ENCODE measurements around the gene MAP1LC3B2.

Gene MAP1LC3B2

DNA sequence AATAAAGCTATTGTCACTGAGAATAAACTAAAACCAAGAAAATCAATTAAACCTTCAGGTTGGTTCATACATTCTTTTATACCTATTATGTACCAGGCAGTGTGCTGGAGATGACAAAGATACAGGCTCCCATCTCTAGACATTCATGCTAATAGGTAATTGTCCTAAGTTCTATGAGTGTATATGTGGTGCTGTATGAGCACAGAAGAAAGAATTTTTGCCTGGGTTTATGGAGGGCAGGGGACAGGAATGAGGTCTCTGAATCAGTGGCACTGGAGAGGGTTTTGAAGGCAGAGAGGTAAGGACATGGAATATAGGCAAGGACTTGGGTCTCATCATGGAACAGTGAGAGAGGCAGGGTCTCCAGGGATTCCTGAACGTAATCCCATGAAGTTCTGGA is 38.7 kb downstream of the MAP1LC3B2 start:
- DNase-seq: no peak

DNA sequence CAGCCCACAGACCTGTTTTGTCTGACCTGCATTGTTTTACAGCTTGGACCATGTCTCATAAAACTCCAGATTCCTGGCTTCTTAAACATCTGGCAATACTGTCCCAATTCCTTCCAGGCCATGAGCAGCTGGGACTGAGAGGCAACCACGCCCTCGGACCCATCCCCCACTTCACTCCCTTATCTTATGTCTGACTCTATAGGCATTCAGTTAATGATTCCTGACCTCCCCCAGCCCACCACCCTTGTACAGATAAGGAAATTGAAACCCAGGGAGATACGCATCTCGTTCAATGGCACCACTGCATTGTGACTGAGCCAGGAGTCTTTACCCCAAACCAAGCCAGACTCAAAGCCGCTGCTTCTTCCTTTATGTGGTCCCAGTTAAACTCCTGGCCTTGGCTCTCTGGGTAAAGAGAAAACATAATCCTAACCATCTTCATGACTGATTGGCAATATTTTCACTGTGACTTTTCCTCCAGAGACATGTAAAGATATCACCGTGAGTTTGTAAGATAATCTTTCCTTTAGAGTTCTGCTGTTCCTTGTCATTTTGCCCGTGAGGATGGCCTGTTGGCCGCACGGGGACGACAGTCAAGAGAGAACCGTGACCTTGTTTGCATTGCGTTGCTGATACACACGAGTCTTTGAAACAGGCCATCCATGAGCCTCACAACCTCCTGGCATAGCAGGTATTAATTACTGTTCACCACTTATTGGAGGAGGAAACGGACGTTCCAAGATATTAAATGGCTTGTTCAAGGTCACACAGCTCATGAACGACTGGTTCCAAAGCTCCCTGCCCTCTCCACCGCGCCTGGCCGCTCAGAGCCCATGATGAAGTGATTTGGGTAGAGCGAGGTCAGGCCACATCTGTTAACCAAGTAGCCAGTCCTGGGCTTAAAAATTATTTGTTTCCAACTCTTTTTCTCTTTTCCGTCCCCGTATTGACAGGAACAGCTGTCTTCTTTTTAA is 39.4 kb downstream of the MAP1LC3B2 start:
- DNase-seq: no peak

DNA sequence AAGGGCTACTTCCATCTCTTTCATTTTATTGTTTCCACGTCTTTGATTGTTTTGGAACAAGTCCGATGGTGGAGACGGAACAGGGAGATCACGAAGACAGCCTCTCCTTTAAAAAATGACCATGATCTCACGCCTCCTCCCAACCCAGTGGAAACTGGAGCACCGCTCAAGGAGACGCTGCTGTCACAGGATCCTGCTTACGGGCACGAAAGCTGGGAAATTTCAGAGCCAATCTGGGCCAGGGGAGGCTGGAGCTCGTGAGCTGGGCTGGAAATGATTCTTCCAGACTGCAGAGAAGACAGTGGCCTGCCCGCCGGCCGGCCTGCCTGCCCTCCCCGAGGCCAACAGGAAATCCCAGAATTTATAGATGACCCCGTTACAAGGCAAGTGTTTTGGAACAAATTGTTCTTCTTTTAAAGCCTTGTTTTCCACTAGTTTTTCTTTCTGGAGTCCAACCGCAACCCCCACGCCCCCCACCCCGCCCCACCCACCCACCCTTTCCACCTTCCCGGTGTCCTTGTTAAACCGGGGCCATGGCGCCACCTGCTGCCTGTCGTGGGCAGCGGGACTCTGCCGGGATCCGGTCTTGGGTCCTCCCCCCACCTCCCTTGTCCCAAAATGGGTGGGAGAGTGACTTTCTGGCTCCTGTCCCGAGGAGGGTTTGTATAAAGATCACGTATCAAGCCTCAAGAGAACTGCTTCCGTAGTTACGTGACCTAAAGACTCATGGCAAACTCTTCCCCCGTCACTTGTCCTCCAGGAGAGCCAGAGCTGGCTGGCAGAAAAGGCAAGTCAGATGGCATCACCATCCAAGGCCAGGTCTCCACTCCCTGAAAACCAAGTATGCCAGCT is 40.3 kb downstream of the MAP1LC3B2 start:
- DNase-seq: peak; percentile 74

DNA sequence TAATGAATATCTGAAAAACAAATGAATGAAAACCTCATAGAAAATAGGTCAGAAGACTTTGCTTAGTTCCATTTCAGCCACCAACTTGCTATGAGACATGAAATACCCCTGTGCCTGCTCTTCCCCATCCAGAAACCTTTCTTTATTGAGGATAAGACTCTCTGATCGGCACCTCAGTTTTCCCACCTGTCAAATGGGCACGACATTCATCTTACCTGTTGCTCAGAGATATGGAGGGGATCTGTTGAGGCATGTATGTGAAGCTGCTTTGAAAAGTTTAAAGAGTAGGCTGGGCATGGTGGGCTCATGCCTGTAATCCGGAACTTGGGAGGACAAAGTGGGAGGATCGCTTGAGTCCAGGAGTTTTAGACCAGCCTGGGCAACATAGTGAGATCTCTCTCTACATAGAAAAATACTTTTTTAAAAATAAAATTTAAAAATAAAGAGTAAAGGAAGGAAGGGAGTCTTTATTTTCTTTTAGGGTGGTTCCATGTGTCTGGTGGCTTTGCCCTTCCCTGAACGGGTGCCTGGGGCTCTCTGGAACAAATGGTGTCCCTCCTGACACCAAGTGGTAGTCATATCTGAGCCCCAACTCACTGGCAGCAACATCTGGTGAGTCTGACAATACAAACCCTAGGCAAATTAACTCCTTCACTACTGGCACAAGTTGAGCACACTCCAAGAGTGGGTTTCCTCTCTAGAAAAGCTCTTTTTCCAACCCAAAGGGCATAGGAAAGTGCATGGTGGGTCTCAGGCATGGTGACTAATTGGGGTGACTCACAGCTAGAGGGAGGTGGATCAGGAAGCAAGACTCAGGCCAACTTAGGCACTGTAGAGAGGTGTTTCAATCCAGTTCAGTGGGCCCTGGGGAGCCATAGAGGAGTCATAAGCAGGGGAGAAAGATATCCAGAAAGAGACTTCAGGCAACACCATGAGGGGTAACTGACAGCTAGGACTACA is 42.1 kb downstream of the MAP1LC3B2 start:
- DNase-seq: peak; percentile 19

DNA sequence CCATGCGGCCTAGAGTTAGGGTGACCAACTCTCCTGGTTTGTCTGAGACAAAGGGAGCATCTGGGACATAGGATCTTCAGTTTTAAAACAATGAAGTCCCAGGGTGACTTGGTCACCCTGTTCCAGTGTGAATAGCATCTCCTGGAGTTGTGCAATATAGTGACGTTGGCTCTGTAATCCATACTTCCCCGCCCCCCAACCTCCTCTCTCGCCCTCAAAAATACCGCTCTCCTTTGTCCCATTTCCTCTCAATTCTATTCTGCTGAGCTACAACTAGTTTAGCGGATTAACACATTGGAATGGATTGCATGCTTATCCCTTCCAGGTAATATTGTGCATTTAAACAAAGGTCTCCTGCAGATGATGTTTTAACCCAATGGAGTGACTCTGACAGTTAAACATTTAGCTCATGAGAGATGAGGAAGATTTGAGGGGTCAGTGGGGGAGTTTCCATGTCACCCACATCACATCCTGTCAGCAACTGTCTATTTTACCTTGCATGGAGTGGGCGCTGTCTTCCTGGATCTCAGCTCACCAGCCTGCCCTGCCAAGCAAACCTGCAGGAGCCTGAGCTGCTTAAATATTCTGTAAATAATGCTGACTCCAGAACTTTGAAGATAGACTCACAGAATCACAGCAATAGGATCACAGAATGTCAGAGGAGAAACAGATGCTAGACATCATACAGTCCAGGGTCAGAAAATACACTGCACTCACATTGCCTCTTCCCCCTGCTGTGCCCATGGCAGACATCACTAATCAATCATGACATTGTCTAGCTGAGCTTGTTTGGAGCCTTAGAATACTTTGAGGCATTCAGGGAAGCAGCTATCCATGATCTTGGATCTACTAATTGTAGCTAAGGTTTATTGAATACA is 43.0 kb downstream of the MAP1LC3B2 start:
- no peak for DNase-seq

DNA sequence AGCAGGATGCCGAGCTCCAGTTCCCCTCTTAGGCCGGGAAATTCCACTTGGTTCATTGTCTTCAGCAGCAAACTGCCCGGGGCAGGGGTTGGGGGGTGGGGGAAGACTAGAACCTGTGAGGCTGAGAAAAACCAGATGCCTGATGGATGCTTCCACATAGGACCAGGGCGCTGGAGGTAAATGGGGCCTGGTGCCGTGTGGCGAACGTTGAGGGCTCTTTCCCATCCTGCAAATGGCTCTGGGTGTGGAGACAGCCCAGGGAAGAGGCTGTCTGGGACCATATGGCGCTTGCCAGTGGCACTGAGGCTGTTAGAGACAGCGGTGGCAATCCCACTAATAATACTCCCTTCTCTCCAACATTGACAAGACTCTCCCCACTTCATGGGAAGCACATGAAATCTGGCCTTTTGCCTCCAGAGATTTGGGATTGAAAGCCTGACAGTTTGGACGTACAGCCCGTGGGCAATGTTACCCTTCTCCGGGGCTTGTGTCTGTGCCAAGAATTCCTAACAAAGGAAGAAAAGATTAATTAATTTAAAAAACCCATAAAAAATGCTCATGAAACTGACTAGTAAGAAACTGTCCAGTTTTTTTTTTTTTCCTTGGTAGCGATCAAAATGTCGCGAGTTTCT is 44.5 kb downstream of the MAP1LC3B2 start:
- DNase-seq: no peak

DNA sequence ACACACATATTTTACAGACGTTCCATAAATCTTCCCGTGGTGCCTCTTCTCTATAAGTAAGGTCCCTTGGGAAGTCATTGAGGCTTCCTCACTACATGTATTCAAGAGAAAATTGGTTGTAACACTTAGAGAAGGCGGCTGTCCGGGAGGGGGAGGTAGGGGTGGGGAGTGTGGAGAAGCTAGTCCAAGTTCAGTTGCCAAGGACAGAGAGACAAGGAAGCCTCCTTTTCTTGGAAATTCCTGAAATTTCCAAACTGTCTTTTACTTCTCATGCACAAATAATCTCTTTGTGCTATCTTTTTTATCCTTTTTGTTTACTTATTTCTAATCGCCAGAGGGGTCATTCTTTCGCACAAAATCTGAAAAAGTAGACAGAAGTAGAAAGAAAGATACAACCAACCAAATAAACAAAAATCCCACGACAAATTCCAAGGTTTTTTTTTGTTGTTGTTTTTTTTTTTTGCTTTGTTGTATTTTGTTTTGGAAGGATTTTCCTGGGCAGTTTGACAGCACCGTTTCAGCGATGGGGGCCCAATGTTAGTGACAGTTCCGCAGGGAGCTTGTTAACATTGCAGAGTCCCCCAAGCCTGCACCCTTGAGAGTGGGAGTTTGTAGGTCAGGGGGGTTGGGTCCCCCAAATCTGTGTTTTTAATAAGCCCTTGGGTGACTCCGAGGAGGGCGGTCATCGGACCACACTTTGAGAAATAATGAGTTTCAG is 45.2 kb downstream of the MAP1LC3B2 start:
- DNase-seq: no peak

DNA sequence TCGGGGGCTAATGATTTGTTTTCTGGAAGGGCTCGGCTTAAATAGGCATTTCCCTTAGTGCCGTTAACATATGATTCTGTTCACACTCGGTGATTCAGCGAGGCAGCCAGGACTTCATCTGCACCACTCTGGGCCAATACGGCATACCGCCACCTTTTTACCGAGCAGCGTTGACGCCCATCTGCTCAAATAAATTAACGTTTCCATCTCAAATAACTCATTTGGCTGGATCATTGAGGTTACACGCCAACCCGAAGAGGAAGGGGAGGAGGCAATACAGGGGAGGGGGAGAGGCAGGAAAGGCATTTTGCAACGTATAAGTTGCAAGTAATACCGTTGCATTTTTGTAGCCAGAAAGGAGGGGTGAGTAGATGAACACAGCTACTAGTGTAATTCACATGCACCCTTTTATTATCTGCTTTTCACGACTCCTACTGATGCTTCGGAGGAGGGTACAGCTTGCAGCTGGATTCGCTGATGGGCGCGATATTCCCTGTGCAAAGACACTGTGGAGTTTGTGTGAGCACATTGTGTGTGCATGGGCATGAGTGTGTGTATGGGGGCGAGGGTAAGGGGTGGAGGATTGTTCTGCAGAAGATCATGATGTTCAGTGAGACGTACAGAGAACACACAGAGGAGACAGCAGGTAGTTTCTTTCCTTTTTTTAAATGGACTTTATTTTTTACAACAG is 45.9 kb downstream of the MAP1LC3B2 start:
- DNase-seq: no peak

DNA sequence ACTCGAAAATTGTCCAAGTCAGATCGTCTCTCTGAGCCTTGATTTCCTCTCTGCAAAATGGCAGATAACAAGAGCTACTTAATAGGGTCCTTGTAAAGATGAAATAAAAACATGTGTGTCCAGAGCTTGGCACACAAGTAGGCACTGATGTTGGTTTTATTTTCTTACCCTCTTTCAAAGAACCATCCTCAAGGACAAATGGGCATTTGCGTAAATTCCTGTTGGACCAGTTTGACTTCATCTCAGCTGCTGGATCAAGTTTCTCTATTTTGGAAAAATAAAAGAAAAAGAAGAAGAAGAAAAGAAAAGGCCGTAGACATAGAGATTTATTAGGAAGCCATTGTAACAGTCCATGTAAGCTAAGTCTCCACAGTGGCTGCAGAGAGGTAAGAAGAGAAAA is 47.2 kb downstream of the MAP1LC3B2 start:
- DNase-seq: no peak

DNA sequence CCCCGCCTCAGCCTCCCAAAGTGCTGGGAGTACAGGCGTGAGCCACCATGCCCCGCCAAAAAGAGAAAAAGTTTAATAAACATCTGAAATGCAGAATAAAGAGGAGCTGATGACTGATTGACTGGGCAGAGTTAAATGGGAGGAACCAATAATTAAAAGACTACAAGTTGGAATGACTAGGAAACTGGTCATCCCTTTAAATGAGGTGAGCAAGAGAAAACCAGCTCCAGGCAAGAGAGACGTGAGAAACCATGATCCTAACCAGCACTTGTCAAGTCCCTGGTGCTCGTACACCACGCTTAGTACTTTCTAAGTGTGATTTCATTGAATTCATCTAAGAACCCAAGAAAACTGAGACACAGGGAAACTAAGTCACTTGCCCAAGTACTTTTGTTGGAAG is 47.9 kb downstream of the MAP1LC3B2 start:
- no peak for DNase-seq

DNA sequence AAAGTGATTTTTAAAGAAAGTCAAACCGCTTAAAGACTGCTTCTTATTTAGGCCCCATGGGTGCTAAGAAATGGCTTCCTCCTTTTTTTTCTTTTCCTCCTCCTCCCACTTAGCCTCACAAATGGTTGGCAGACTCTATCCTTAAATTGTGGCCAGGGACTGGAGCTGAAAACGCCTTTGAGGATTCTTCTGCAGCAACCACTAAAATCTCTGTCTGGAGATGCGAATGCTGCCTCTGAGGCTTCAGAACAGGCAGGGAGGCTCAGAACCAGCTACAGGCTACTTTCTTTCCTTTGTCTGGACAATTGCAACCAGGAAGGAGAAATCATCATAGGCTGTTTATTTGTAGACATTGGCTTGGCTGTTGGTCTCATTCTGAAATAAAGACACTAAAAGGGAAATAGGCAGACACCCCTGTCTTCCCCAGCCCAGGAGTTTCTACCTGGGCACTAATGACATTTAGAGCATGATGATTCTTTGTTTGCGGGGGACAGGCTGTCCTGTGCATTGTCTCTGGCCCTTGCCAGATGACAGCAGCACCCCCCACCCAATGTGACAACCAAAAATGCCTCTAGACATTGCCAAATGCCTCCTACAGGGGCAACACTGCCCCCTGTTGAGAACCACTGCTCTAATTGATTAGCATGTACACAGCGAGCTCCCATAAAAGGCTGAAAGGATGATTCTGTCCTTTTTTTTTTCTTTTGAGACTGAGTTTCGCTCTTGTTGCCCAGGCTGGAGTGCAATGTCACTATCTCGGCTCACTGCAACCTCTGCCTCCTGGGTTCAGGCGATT is 50.3 kb downstream of the MAP1LC3B2 start:
- peak; percentile 45 for DNase-seq

DNA sequence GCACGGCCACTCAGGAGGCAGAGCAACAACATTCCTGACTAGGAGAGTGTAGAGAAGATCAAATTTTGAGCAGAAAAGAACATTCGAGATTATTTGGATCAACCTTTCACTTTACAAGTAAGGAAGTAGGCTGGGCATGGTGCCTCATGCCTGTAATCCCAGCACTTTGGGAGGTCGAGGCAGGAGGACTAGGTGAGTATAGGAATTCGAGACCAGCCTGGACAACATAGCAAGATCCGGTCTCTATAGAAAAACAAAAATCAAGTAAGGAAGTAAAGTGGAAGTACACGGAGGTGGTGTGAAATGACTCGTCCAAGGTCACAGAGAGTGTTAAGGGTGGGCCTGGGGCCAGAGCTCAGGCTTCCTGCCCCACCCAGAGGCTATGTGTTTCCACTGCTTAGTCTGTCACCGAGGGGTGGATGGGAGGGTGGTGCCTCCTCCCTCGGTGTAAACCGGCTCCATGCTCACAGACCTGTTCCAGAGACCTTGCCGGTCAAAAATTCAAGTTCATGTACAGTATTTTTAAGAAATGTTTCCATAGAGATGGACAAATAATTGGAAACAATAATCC is 51.9 kb downstream of the MAP1LC3B2 start:
- DNase-seq: no peak

DNA sequence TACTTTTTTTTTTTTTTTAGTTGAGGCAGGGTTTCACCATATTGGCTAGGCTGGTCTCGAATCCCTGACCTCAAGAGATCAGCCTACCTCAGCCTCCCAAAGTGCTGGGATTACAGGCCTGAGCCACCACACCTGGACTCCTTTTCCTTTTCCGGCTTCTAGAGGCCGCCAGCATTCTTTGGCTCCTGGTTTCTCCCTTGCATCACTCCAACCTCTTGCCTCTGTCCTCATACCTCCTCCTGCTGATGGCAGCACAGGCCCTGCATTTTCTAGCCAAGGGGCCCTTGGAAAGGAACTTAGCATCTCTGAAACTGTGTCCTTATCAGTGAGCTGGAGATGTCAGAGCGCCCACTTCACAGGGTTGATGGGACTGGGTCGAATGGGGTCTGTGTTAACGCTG is 53.3 kb downstream of the MAP1LC3B2 start:
- DNase-seq: no peak

DNA sequence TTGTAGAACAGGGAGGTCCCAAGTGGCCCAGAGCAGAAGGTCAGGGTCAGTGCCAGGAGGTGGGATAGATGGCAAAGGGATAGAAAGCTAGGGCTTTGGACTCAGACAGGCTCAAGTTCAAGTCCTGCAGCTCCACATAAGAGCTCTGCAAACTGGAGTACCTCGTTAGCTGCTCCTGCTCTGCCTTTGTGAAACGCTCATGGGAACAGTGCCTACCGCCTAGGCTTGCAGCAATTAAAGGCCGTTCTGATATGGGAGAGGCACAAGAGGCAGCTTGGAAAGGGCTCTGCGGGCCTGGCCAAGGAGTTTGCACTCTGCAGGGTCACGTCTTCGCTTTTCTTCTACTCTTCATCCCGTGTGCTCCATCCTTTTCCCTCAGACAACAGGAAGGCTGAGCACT is 54.1 kb downstream of the MAP1LC3B2 start:
- DNase-seq: no peak

DNA sequence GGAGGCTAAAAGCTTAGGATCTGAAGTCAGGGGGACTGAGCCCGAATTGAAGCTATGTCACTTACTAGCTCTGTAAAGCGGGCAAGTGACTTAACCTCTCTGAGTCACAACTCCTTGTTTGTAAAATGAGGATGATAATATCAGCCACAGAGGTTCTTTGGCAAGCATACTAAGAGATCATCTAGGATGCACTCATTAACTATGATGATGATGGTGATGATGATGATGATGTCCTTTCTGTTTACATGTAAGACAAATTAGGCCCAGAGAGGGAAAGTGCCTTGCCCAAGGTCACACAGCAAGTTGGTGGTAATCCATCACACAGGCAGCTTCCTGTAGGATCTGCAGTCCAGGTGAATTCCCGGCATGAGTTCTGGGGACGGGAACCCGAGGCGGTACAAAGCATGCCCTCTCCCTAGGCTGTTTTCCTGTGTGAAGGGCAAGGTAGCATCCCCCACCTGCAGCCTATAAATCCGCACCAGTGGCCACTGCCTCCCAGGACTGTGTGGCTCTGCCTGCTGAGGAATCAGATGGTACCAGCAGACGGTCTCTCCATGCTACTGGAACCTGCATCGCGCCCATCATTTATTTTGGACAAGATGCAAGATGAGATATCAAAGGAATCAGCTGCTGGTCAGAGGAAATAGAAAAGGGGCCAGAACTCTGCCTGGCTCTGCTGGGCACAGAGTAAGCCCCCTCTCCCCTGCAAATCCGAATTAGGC is 55.2 kb downstream of the MAP1LC3B2 start:
- DNase-seq: no peak

DNA sequence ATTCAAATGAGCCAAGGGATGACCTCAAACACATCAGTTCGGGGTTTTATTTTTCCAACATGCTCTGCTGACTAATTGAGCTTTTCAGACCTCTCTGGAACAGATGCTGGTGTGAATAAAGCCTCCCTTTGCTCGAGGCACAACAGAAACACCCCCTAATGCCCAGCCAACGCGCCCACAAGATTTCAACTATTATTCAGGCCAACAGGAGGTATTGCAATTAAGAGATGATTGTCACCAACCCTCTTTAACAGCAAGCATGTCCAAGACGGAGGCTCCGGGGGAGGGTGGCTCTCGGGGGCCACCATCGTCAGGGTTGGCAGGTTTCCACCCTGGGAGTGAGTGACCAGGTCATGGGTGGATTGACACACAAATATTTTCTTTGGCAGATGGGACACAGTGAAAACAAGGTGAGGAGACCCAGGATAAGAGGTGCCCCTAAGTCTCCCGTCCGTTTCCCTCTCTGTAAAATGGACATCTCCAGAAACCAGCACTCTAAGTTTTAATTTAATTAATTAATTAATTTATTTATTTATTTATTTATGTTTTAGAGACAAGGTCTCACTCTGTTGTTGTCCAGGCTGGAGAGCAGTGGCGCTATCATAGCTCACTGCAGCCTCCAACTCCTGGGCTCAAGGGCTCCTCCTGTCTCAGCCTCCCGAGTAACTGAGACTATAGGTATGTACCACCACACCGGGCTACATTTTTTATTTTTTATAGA is 56.1 kb downstream of the MAP1LC3B2 start:
- no peak for DNase-seq

Measured in activated CD4-positive, alpha-beta T cell treated with anti-CD3 and anti-CD28 coated beads, Interleukin-2, Interleukin-6, amounts not matched to agents 100 ng/mL and 50 ng/mL, durations not matched to agents 16 hours and 8 hours (primary cell).